Activated CD8-positive, alpha-beta memory T cell treated with anti-CD3 and anti-CD28 coated beads, Interleukin-2, amount 50 U/mL, for 1 hour (primary cell): ENCODE results near the gene LENEP.
A peak's percentile ranks its signal among the peaks of the same experiment; 100 is the strongest.

ENCODE experiments used
- DNase-seq: peaks from one replicate; pipeline ENCODE4 v3.0.0-alpha.2; 2020; ENCODE audit errors: extremely low read depth

Gene LENEP

GRCh38 chr1:154993572-154994268 lies at the start of gene LENEP:
TSS of gene LENEP (plus strand) at chr1:154993586. CDS start at chr1:154993608, 22 bp downstream.
- no peak for DNase-seq

DNA sequence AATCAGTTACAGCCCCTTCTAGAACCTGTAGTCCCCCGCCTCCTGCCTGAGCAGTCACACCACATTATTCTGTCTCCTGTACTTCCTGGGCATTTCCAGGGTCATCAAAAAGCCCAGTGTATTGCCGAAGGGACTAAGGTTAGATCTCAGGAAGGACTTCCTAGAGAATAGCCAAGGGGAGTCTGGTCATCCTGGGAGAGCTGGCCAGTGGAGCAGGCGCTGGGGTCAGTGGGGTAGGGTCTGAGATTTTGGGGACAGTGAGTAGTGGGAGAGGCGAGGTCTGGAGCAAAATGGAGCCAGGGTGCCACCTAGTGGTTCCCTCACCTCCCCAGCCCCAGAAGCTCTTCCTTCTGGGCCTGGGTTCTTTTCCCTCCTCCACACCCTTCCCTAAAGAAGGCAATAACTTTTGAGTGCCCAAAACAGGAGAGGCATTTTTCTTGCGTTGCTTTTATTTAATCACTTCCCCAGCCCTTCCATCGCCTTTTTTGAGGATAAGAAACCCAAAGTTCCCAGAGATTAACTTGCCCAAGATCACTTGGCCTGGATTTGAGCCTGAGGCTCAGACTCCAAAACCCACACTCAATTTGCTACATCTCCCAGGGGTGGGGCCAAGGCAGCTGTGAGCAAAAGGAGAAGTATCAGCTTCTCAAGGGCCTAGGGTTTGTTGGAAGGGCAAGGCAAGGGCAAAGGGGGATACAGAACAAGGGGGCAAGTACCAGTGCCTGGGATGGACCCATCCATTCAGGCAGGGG lies 49.6 kb upstream of the LENEP start:
- DNase-seq = no peak

- DNase-seq = no peak
Measured at GRCh38 chr1:154944401-154945159, 48.8 kb upstream of the LENEP start.

DNA sequence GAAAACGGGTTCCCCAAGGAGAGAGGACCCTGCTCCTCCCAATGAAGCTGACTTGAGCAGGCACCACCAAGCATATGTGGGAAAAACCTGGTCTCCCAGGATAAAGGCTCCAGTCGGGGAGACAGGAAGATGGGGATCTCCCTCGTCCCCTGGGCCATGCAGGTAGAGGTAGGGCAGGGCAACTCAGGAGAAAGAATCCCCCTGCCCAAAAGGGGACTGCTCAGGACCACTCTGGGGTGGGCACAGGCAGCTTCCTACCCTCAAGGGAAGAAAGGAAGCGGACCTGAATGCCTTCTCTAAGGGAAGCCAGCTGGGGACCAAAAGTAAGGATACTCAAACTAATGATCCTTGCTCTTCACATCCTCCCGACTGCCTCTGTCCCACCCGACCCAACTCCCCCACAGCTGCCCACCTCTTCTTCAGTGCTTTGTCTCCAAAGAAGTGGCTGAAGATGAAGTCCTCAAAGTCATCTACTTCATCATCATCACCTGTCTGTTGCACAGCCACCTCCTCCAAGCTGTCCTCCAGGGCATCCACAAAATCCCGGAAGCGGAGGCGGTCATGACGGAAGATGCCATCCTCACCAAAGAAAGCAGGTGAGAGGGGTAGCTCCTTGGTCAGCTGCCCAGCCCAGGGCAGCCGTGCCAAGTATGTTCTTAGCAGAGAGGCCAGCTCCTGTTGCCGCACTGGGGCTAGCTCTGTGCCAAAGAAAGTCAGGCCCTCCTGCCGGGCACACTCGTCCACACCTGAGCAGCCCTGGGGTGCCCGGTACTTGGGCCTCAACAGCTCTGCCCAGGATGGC lies 48.0 kb upstream of the LENEP start:
- DNase-seq = no peak

GRCh38 chr1:154945962-154946850 lies 47.2 kb upstream of the LENEP start:
- no peak for DNase-seq

DNA sequence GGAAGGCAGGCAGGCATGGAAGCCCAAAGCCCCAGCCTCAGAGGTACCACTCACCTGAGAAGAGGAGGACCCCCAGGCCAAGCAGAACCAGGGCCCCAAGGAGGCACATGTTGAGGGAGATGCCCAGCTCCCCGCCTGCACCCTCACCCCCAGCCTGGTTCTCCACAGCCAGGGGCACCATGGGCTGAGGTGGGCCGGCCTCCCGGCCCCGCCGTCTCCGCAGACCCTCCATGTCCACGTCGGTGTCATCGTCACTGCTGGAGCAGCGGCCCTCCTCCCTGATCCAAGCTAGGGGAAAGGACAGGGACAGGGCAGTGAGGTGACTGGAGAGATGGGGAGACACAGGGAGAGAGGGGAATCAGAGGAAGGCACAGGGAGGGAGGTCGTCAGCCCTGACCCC lies 45.3 kb upstream of the LENEP start:
- DNase-seq = no peak

DNA sequence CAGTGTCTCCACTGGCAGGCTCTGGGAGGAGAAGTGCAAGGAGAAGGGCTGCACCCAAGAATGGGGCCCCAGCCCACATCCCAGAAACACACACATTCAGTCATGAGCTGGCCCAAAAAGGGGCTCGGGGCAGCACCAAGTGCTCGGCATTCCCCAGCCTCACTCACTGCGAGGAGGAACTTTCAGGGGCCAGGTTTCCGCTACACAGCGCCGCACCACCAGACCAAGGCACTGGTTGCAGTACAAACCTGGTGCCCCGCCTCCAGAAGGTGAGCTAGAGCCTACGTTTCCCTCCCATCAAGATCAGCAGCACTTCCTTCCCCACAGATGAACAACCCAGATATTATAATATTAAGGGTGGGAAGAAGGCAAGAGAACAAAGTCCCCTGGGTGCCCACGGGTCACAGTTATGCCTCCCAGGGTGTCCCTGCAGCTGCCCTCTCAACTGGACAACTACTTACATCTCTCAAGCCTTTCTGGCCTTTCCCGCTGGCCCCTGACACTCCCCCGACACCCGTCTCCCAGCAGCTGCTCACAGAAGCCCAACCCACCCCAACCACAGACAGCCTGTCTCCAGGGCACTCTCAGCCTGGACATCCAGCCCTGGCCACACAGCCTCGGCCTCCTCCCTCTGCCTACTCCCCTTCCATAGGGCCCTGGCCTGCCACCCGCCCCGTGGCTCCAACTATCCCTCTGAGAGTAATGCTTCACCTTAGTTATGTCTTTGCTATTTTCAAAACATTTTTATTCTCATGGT lies 41.3 kb upstream of the LENEP start:
- DNase-seq = peak; percentile 42

DNA sequence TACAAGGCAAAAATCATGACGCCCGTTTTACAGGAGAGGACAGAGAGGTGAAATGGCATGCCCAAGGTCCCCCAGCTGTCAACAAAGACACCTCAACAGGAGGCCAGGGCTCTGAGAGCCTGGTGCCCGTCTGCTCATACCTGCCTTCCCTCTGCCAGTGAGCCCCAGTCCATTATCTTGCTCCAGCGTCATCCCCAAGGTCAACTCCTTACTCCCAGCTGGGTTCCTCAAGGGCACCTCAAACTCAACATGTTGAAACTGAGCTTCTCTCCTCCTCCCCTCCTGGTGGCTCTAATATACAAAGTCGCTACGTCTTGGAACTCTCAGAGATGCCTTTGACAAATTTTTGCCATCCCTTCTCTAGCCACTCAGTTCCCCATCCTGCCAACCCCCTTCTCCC lies 40.7 kb upstream of the LENEP start:
- DNase-seq = no peak

GRCh38 chr1:154953611-154954038 lies 39.8 kb upstream of the LENEP start:
- DNase-seq = no peak

GRCh38 chr1:154954541-154954940 lies 38.8 kb upstream of the LENEP start:
- no peak for DNase-seq

DNA sequence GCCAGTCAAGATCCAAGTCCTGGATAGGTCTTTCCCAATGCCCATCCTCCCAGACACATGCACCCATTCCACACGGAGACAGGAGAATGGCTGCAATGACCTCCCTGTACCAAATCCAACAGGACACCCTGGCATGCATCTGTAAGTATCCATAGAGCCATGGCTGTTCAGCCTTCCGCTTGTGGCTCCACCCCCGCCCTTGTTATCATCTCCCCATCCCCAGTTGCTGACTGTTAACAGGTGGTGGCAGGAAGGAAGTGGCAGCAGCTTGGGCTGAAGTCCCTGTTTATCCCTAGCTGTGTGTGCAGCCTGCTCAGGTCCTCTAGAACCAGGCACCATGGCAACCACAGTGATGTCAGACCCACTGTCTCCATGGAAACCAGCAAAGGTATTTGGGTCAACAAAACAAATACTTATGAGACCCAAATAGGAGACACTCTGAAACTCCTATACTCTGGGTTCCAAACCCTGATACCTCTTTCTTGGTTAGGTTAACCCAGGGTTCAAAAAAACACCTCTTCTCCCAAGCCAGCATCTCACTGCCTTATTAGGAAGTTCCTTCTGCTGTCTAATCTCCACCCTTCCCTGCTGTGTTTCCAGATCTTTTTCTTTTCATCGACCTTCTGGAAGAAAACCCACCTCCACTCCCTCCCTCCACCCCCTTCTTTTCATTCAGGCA lies 38.2 kb upstream of the LENEP start:
- peak; percentile 96 for DNase-seq

DNA sequence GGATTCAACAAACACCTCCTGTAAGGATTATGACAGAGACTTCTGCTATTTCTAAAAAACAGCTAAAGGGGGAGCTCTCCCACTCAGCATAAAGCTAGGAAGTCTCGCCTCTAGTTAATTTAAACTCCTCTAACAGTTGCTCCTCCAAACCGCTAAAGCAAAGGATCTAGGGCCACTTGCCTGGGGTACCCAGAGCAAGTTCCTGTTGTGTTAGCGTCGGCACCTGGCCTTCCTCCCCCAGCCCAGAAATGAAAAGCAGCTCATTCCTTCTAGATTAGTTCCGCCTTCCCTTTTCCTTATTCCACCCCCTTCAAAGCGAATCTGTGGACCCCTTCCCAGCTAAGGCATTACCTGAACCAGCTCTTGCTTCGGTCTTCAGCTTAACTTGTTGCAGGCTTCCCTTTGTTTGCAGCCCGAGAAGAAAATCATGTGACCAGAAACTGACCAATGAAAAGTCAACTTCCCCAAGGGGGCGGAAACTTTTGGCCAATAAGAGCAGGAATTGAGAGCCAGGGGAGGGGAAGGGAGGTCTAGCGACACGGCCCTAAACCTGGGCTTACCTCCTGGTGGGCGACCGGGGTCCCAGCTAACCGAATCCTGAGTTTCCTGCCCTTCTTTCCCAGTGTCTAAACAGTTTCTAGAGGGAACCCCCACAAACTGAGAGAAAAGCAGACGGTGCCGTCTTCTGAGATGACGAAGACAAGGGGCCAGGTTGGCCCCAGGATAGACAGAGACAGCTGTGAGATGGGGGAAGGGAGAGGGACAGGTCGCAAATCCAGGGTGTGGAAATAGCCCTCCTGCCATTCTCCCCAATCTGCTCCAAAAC lies 37.5 kb upstream of the LENEP start, which contains the start of gene PBXIP1:
Gene PBXIP1 (minus strand): TSS at position 382 of the 826 bp plus-strand sequence. CDS start 2,378 bp downstream, outside the sequence.
- DNase-seq = peak; percentile 61

- no peak for DNase-seq
Measured at GRCh38 chr1:154956544-154956941, 36.8 kb upstream of the LENEP start.

DNA sequence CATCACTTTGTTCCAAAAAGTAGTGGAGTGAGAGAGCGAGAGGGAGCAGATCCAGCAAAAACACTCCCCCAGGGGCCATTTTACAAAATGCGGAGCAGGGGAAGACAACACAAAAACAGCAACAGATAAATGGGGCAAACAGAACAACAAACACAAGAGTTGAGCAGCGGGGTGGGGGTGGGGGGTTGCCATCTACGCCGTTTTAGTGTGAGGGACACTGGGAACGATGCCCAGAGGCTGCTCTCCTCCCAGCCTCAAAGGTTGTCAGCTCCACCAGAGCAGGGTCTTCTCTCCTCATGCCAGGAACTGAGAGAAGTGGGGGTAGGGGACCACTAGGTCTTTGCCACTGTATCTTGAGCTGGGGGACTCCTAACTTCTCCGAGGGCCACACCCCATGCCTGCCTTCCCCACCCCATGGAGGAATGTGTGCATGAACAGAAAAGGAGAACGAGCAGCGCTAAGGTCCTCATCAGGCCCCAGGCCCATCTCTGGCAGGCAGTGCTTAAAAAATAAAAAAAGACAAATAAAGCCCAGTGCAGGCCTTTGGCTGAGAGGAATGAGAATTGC lies 36.2 kb upstream of the LENEP start:
- no peak for DNase-seq

DNA sequence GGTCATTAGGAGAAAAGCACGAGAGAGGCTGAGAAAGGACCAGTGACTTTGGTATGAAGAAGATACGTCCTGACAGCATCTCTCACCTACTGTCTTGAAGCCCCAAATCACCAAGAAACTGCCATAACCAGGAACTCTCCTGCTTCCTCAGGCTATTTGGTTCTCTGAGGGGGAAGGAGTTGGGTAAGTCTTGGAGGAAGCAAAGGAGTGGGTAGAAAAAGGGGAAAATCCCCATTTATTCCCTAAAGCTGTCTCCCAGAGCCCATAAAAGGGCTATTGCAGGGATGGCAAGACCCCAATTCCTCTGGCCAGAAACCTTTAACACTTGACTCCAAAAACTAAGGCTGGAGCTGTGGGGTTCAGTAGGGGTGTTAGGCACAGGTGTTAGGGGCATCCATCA lies 35.4 kb upstream of the LENEP start:
- DNase-seq = no peak

GRCh38 chr1:154958681-154959425 lies 34.5 kb upstream of the LENEP start:
- DNase-seq = no peak

DNA sequence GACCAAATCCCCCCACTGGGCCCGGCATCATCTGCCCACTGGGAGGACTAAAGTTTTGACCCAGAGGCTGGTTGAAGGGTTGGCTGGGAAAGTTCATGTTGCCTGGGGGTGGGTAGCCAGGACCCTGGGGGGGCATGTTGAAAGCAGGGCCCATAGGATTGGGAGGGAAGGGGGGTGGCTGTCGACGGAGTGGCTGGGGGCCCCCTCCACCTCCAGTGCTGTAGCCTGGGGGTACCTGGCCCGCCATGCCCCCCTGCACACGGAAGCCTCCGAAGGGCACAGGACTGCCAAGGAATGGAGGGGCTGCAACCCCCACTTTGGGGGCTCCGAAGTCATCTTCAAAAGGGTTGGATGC lies 34.0 kb upstream of the LENEP start:
- DNase-seq = no peak
